Naive thymus-derived CD4-positive, alpha-beta T cell (primary cell): ENCODE results near the gene GPR107. TPM values are rescaled to one million over a fixed set of nuclear protein-coding genes. Genes with fewer than 3 reads are reported as not detected.
A peak's percentile ranks its signal among the peaks of the same experiment; 100 is the strongest.

Source experiments
- ATAC-seq: fragments of 150-1000 bp; cut with Tn5 transposase; 2 replicates; pipeline ENCODE4 v1.10.0; 2021; ENCODE audit warnings: mild to moderate bottlenecking, moderate library complexity
- CTCF ChIA-PET: fragments of 350-600 bp; sonication (Branson Sonifier 250); formaldehyde crosslinking; loops from one replicate; lab custom pipeline; 2021; ENCODE audit warnings: antibody characterized with exemption; lab: Charles Lee
- POLR2A ChIA-PET: fragments of 350-600 bp; sonication (Branson Sonifier 250); formaldehyde crosslinking; loops from one replicate; lab custom pipeline; 2021; ENCODE audit warnings: antibody characterized with exemption, inconsistent platforms; lab: Charles Lee
- DNase-seq, 9 donors: peaks; one replicate each; pipeline versions ENCODE4 v3.0.0 to v3.0.0-alpha.2; 2020 to 2022; ENCODE audit warnings: mixed read lengths in 1 of 9
- H3K27ac ChIP-seq: one replicate; pipeline ENCODE4 v1.7.0; 2013; ENCODE audit warnings: mild to moderate bottlenecking, low read depth, low read length, moderate library complexity
- H3K27me3 ChIP-seq, 2 donors: one replicate each; pipeline ENCODE4 v1.7.0; 2013; ENCODE audit warnings: low read length in 2 of 2, mild to moderate bottlenecking in 2 of 2, moderate library complexity in 2 of 2; ENCODE audit not compliant: control insufficient read depth in 2 of 2, insufficient read depth in 2 of 2
- H3K36me3 ChIP-seq, 3 experiments: 1 replicate in 2 of 3; 2 replicates in 1 of 3; pipeline ENCODE4 v1.7.0; 2013; ENCODE audit warnings: low read length in 3 of 3, mild to moderate bottlenecking in 3 of 3, moderate library complexity in 1 of 3; ENCODE audit not compliant: insufficient read depth in 3 of 3, control insufficient read depth in 2 of 3
- H3K4me1 ChIP-seq, 2 donors: one replicate each; pipeline ENCODE4 v1.7.0; 2013; ENCODE audit warnings: low read length in 2 of 2, mild to moderate bottlenecking in 2 of 2, moderate library complexity in 1 of 2; ENCODE audit not compliant: control insufficient read depth in 2 of 2, insufficient read depth in 2 of 2
- H3K4me3 ChIP-seq: 2 replicates; pipeline ENCODE4 v1.7.0; 2013; ENCODE audit warnings: mild to moderate bottlenecking, low read length
- H3K9me3 ChIP-seq, 3 experiments: 1 replicate in 2 of 3; 2 replicates in 1 of 3; pipeline ENCODE4 v1.7.0; 2013; ENCODE audit warnings: low read length in 3 of 3; ENCODE audit not compliant: control insufficient read depth in 2 of 3
- H3K27ac Mint-ChIP-seq, 9 donors: one replicate each; pipeline ENCODE4 v1.8.0; 2020 to 2022; ENCODE audit warnings: mixed read lengths in 9 of 9, mild to moderate bottlenecking in 8 of 9, moderate library complexity in 5 of 9, inconsistent platforms in 2 of 9
- H3K27me3 Mint-ChIP-seq, 5 donors: one replicate each; pipeline ENCODE4 v1.8.0; 2021 to 2022; ENCODE audit warnings: mixed read lengths in 5 of 5, mild to moderate bottlenecking in 1 of 5
- H3K36me3 Mint-ChIP-seq, 5 donors: one replicate each; pipeline ENCODE4 v1.8.0; 2020 to 2022; ENCODE audit warnings: mixed read lengths in 5 of 5, mild to moderate bottlenecking in 3 of 5, inconsistent platforms in 1 of 5
- H3K4me1 Mint-ChIP-seq, 7 donors: one replicate each; pipeline ENCODE4 v1.8.0; 2020 to 2022; ENCODE audit warnings: mixed read lengths in 7 of 7, mild to moderate bottlenecking in 3 of 7, inconsistent platforms in 1 of 7
- H3K4me3 Mint-ChIP-seq, 10 donors: one replicate each; pipeline ENCODE4 v1.8.0; 2020 to 2022; ENCODE audit warnings: mild to moderate bottlenecking in 10 of 10, mixed read lengths in 10 of 10, moderate library complexity in 6 of 10, inconsistent platforms in 2 of 10
- H3K9me3 Mint-ChIP-seq, 11 donors: one replicate each; pipeline ENCODE4 v1.8.0; 2020 to 2022; ENCODE audit warnings: mixed read lengths in 11 of 11, mild to moderate bottlenecking in 4 of 11, inconsistent platforms in 1 of 11, moderate library complexity in 1 of 11
- intact Hi-C, 2 donors: fragments of 100-400 bp; cut with micrococcal nuclease; formaldehyde crosslinking; loops; one replicate each; pipeline ENCODE4 v1.15.1; 2023
- polyA plus RNA-seq, 2 donors: library from polyadenylated mRNA; unstranded; fragments of 300-500 nt; fragmentation: Illumina TruSeq; gene quantifications; one replicate each; pipeline ENCODE4 v1.2.3, GENCODE V29; 2021
- total RNA-seq, 6 experiments: library from RNA in 5 of 6; stranded (reverse) in 5 of 6; gene quantifications; 1 replicate in 5 of 6; 2 replicates in 1 of 6; pipeline ENCODE4 v1.2.3 and lab custom pipeline; 2021 to 2026

The GPR107 gene
- total and polyA plus RNA-seq, 7 experiments from 2014 or later: 2.8 to 24.0 (median 21.9) TPM

GRCh38 chr9:130100681-130101080 is 47.0 kb downstream of the GPR107 start:
- Histone ChIP-seq H3K27ac (no peak overlapping the region), H3K9me3 (no peaks in the 10 kb centered on the region), H3K36me3 (peaks cover 7 to 80% (median 20%) of the 10 kb centered on the region in 3 experiments), H3K27me3 (no peaks in the 10 kb centered on the region), H3K4me3 (no peak overlapping the region), H3K4me1 (no peaks in the 10 kb centered on the region)
- Mint-ChIP-seq H3K27ac (no peak overlapping the region), H3K4me1 (peaks cover 0 to 14% (median 5%) of the 10 kb centered on the region in 7 donors), H3K4me3 (no peak overlapping the region), H3K36me3 (peaks cover 0 to 51% (median 13%) of the 10 kb centered on the region in 5 donors), H3K9me3 (no peaks in the 10 kb centered on the region), H3K27me3 (no peaks in the 10 kb centered on the region)
- DNase-seq: no peak
- intact Hi-C loops: no loop called here
- ChIA-PET CTCF (interaction anchor here (0.6 to 1.9 kb wide), 5 partner anchors 77 to 1470 kb away, joined by 3 to 6 read pairs (median 3); no protein-coding TSS in a partner anchor), POLR2A (interaction anchor here (1.0 kb wide), 1 partner anchor 108 kb away, joined by 3 read pairs; no protein-coding TSS in a partner anchor)
- no peak for ATAC-seq

GRCh38 chr9:130101915-130102314 is 48.2 kb downstream of the GPR107 start:
- H3K36me3 Mint-ChIP-seq: peaks cover 0 to 55% (median 13%) of the 10 kb centered on the region in 5 donors
- Histone ChIP-seq H3K9me3 (no peaks in the 10 kb centered on the region), H3K36me3 (peaks cover 7 to 73% (median 20%) of the 10 kb centered on the region in 3 experiments), H3K27me3 (no peaks in the 10 kb centered on the region), H3K4me1 (no peaks in the 10 kb centered on the region), H3K27ac (no peak overlapping the region), H3K4me3 (no peak overlapping the region)
- H3K4me3 Mint-ChIP-seq: no peak overlapping the region
- intact Hi-C loops: no loop called here
- POLR2A ChIA-PET: interaction anchor here (1.0 kb wide), 1 partner anchor 109 kb away, joined by 3 read pairs; no protein-coding TSS in a partner anchor
- no peak for DNase-seq
- peaks cover under 1 to 16% (median 5%) of the 10 kb centered on the region in 7 donors for H3K4me1 Mint-ChIP-seq
- no peak for ATAC-seq
- no peak overlapping the region for H3K27ac Mint-ChIP-seq
- CTCF ChIA-PET: interaction anchor here (1.9 kb wide), 1 partner anchor 217 kb away, joined by 6 read pairs; no protein-coding TSS in a partner anchor
- H3K9me3 Mint-ChIP-seq: no peaks in the 10 kb centered on the region
- H3K27me3 Mint-ChIP-seq: no peaks in the 10 kb centered on the region

GRCh38 chr9:130104491-130105193 is 50.9 kb downstream of the GPR107 start:
- intact Hi-C loops: loop anchor here in 1 of 2 donors (5.0 kb wide), 1 partner anchor 238 kb away; no protein-coding TSS in a partner anchor
- POLR2A ChIA-PET: no interaction called here
- no peak overlapping the region for H3K27ac Mint-ChIP-seq

GRCh38 chr9:130106860-130107233 is 53.1 kb downstream of the GPR107 start:
- H3K27me3 Mint-ChIP-seq: no peaks in the 10 kb centered on the region
- Histone ChIP-seq H3K27me3 (no peaks in the 10 kb centered on the region), H3K4me1 (peaks cover 3 to 9% of the 10 kb centered on the region in 2 donors), H3K4me3 (no peak overlapping the region), H3K27ac (no peak overlapping the region), H3K9me3 (no peaks in the 10 kb centered on the region), H3K36me3 (peaks cover 3 to 60% (median 9%) of the 10 kb centered on the region in 3 experiments)
- ChIA-PET POLR2A (interaction anchor here (1.4 kb wide), 1 partner anchor 129 kb away, joined by 4 read pairs; no protein-coding TSS in a partner anchor), CTCF (interaction anchor here (0.7 to 7.1 kb wide), 11 partner anchors 8 to 135 kb away, joined by 3 to 50 read pairs (median 4); no protein-coding TSS in a partner anchor)
- DNase-seq (no peak), ATAC-seq (peak; percentile 20)
- no peaks in the 10 kb centered on the region for H3K9me3 Mint-ChIP-seq
- no peak overlapping the region for H3K4me3 Mint-ChIP-seq
- H3K27ac Mint-ChIP-seq: peak overlapping the region in 3 of 9 donors; percentile 42 to 47 (median 42)
- peaks cover 8 to 29% (median 18%) of the 10 kb centered on the region in 7 donors for H3K4me1 Mint-ChIP-seq
- H3K36me3 Mint-ChIP-seq: peaks cover 5 to 45% (median 18%) of the 10 kb centered on the region in 5 donors
- intact Hi-C loops: loop anchor here (1.0 to 5.0 kb wide), 3 partner anchors 21 to 235 kb away; no protein-coding TSS in a partner anchor

More at GRCh38 chr9:130104491-130105193, 50.9 kb downstream of the GPR107 start:
- H3K27ac ChIP-seq: no peak overlapping the region
- no peak for DNase-seq
- no peak for ATAC-seq
- H3K27me3 ChIP-seq: no peaks in the 10 kb centered on the region
- peaks cover 6 to 19% (median 10%) of the 10 kb centered on the region in 7 donors for H3K4me1 Mint-ChIP-seq
- H3K4me3 Mint-ChIP-seq: no peak overlapping the region
- no peaks in the 10 kb centered on the region for H3K9me3 ChIP-seq
- H3K9me3 Mint-ChIP-seq: no peaks in the 10 kb centered on the region
- no peak overlapping the region for H3K4me3 ChIP-seq
- CTCF ChIA-PET: interaction anchor here (0.6 to 7.1 kb wide), 2 partner anchors 137 to 588 kb away, joined by 4 to 50 read pairs; no protein-coding TSS in a partner anchor
- H3K36me3 ChIP-seq: peaks cover 10 to 71% (median 20%) of the 10 kb centered on the region in 3 experiments
- H3K36me3 Mint-ChIP-seq: peaks cover 0 to 54% (median 13%) of the 10 kb centered on the region in 5 donors
- no peaks in the 10 kb centered on the region for H3K27me3 Mint-ChIP-seq
- H3K4me1 ChIP-seq: peaks cover 0 to 9% of the 10 kb centered on the region in 2 donors

GRCh38 chr9:130107234-130107861 is 53.6 kb downstream of the GPR107 start:
- Histone ChIP-seq H3K36me3 (peaks cover 3 to 60% (median 4%) of the 10 kb centered on the region in 3 experiments), H3K4me3 (no peak overlapping the region), H3K27ac (no peak overlapping the region), H3K9me3 (no peaks in the 10 kb centered on the region), H3K4me1 (peaks cover 3 to 9% of the 10 kb centered on the region in 2 donors), H3K27me3 (no peaks in the 10 kb centered on the region)
- intact Hi-C loops: loop anchor here (1.0 to 5.0 kb wide), 3 partner anchors 21 to 235 kb away; no protein-coding TSS in a partner anchor
- ChIA-PET POLR2A (interaction anchor here (1.4 kb wide), 1 partner anchor 129 kb away, joined by 4 read pairs; no protein-coding TSS in a partner anchor), CTCF (interaction anchor here (0.6 to 7.1 kb wide), 15 partner anchors 9 to 286 kb away, joined by 3 to 50 read pairs (median 3); no protein-coding TSS in a partner anchor)
- ATAC-seq (peak; percentile 91), DNase-seq (peak; percentile 61 to 84 (median 75))
- no peak overlapping the region for H3K4me3 Mint-ChIP-seq
- H3K36me3 Mint-ChIP-seq: peaks cover 5 to 46% (median 21%) of the 10 kb centered on the region in 5 donors
- H3K9me3 Mint-ChIP-seq: no peaks in the 10 kb centered on the region
- H3K27me3 Mint-ChIP-seq: no peaks in the 10 kb centered on the region
- peak overlapping the region in 3 of 9 donors; percentile 42 to 47 (median 42) for H3K27ac Mint-ChIP-seq
- peaks cover 8 to 29% (median 19%) of the 10 kb centered on the region in 7 donors for H3K4me1 Mint-ChIP-seq

GRCh38 chr9:130107955-130108354 is 54.2 kb downstream of the GPR107 start:
- Histone ChIP-seq H3K9me3 (no peaks in the 10 kb centered on the region), H3K27ac (no peak overlapping the region), H3K27me3 (no peaks in the 10 kb centered on the region), H3K4me1 (peaks cover 3 to 9% of the 10 kb centered on the region in 2 donors), H3K4me3 (no peak overlapping the region), H3K36me3 (peaks cover 0 to 58% (median 3%) of the 10 kb centered on the region in 3 experiments)
- CTCF ChIA-PET: interaction anchor here (0.6 to 7.1 kb wide), 12 partner anchors 9 to 324 kb away, joined by 3 to 50 read pairs (median 4); no protein-coding TSS in a partner anchor
- Mint-ChIP-seq H3K4me3 (no peak overlapping the region), H3K9me3 (no peaks in the 10 kb centered on the region), H3K27me3 (no peaks in the 10 kb centered on the region), H3K27ac (no peak overlapping the region), H3K36me3 (peaks cover 5 to 43% (median 20%) of the 10 kb centered on the region in 5 donors), H3K4me1 (peaks cover 8 to 29% (median 19%) of the 10 kb centered on the region in 7 donors)
- POLR2A ChIA-PET: interaction anchor here (0.8 to 0.9 kb wide), 2 partner anchors 128 to 412 kb away, joined by 3 to 4 read pairs; no protein-coding TSS in a partner anchor
- no peak for ATAC-seq
- intact Hi-C loops: loop anchor here (1.0 to 5.0 kb wide), 3 partner anchors 20 to 234 kb away; no protein-coding TSS in a partner anchor
- no peak for DNase-seq
